Measurements from ENCODE around the gene CST9L.

Gene CST9L

GRCh38 chr20:23602241-23602640 lies 34.0 kb upstream of the CST9L start:
- H3K4me2 ChIP-seq: no peak overlapping the region
- no peak for TF ChIP-seq CTCF (conservative IDR thresholded peaks at IDR 0.05; ENCODE audit: low read depth, low read length)
- H3K4me1 ChIP-seq (ENCODE audit: low read depth, poor library complexity, severe bottlenecking): no peaks in the 10 kb centered on the region
- no peaks in the 10 kb centered on the region for H3K36me3 ChIP-seq (ENCODE audit: insufficient read depth)
- no peaks in the 10 kb centered on the region for H3K27me3 ChIP-seq (ENCODE audit: insufficient read depth, low read depth)
- no peak overlapping the region for H3K9ac ChIP-seq
- H4K20me1 ChIP-seq (ENCODE audit: insufficient read depth): no peaks in the 10 kb centered on the region
- no peak overlapping the region for H2AFZ ChIP-seq (ENCODE audit: low read depth)
- no peak overlapping the region for H3K4me3 ChIP-seq (IDR thresholded peaks at IDR 0.05; ENCODE audit: insufficient read depth, low read depth, low read length)
- no peak overlapping the region for H3K27ac ChIP-seq
- no peaks in the 10 kb centered on the region for H3K79me2 ChIP-seq (ENCODE audit: insufficient read depth, low read depth)

DNA sequence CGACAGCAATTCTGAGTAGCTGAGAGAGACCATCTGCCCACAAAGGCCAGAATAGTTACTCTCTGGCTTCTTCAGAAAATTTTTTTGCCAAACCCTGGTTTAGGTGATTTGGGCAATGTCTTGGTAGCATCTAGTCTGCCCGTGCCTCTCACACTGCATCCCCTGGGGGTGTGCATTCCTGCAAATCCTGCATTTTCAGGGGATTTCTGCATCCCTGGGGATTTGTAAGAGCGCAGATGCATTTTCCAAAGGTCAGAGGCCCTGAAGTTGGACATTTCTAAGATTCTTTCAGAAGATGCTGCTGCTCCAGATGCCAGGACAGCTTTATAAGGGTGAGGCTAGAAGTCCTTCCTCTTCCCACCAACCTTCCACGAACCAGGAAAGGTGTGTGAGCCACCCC lies 33.4 kb upstream of the CST9L start:
- no peaks in the 10 kb centered on the region for H3K79me2 ChIP-seq (ENCODE audit: insufficient read depth, low read depth)
- H4K20me1 ChIP-seq (ENCODE audit: insufficient read depth): no peaks in the 10 kb centered on the region
- no peak overlapping the region for H3K4me3 ChIP-seq (IDR thresholded peaks at IDR 0.05; ENCODE audit: insufficient read depth, low read depth, low read length)
- H3K27ac ChIP-seq: no peak overlapping the region
- H3K4me2 ChIP-seq: no peak overlapping the region
- H3K36me3 ChIP-seq (ENCODE audit: insufficient read depth): no peaks in the 10 kb centered on the region
- no peaks in the 10 kb centered on the region for H3K27me3 ChIP-seq (ENCODE audit: insufficient read depth, low read depth)
- no peaks in the 10 kb centered on the region for H3K4me1 ChIP-seq (ENCODE audit: low read depth, poor library complexity, severe bottlenecking)
- H2AFZ ChIP-seq (ENCODE audit: low read depth): no peak overlapping the region
- H3K9ac ChIP-seq: no peak overlapping the region
- TF ChIP-seq CTCF (conservative IDR thresholded peaks at IDR 0.05; ENCODE audit: low read depth, low read length): no peak

- no peak for TF ChIP-seq CTCF (conservative IDR thresholded peaks at IDR 0.05; ENCODE audit: low read depth, low read length)
- Histone ChIP-seq H3K79me2 (ENCODE audit: insufficient read depth, low read depth) (no peaks in the 10 kb centered on the region), H2AFZ (ENCODE audit: low read depth) (no peak overlapping the region)
Observed at GRCh38 chr20:23598481-23598880, 30.2 kb upstream of the CST9L start.

GRCh38 chr20:23596579-23597250 lies 28.4 kb upstream of the CST9L start:
- no peak overlapping the region for H3K27ac ChIP-seq
- no peak overlapping the region for H3K9ac ChIP-seq
- H3K27me3 ChIP-seq (ENCODE audit: insufficient read depth, low read depth): no peaks in the 10 kb centered on the region
- no peaks in the 10 kb centered on the region for H3K4me1 ChIP-seq (ENCODE audit: low read depth, poor library complexity, severe bottlenecking)
- H4K20me1 ChIP-seq (ENCODE audit: insufficient read depth): no peaks in the 10 kb centered on the region
- TF ChIP-seq CTCF (conservative IDR thresholded peaks at IDR 0.05; ENCODE audit: low read depth, low read length): no peak
- H3K36me3 ChIP-seq (ENCODE audit: insufficient read depth): no peaks in the 10 kb centered on the region
- H2AFZ ChIP-seq (ENCODE audit: low read depth): no peak overlapping the region
- no peak overlapping the region for H3K4me3 ChIP-seq (IDR thresholded peaks at IDR 0.05; ENCODE audit: insufficient read depth, low read depth, low read length)
- no peak overlapping the region for H3K4me2 ChIP-seq
- H3K79me2 ChIP-seq (ENCODE audit: insufficient read depth, low read depth): no peaks in the 10 kb centered on the region

More at GRCh38 chr20:23598481-23598880, 30.2 kb upstream of the CST9L start:
- Histone ChIP-seq H3K9ac (no peak overlapping the region), H4K20me1 (ENCODE audit: insufficient read depth) (no peaks in the 10 kb centered on the region), H3K27me3 (ENCODE audit: insufficient read depth, low read depth) (no peaks in the 10 kb centered on the region), H3K4me3 (IDR thresholded peaks at IDR 0.05; ENCODE audit: insufficient read depth, low read depth, low read length) (no peak overlapping the region), H3K36me3 (ENCODE audit: insufficient read depth) (no peaks in the 10 kb centered on the region), H3K27ac (no peak overlapping the region), H3K4me2 (no peak overlapping the region), H3K4me1 (ENCODE audit: low read depth, poor library complexity, severe bottlenecking) (no peaks in the 10 kb centered on the region)

All from KMS-11 (cell line).